NCI-H2227 (cell line): Measurements from ENCODE around the gene FAR2.
"Not testable (repeated sequence)": the region's sequence is repeated elsewhere in the genome, so short reads cannot be mapped to it uniquely, and the experiment has no call there.

Source experiments
- DNase-seq: peaks from one replicate; lab custom pipeline; 2025; ENCODE audit not compliant: unreplicated experiment; lab: John Stamatoyannopoulos, UW

The FAR2 gene

GRCh38 chr12:29152223-29152868, 3.3 kb downstream of the FAR2 start:
- DNase-seq: no peak

GRCh38 chr12:29152981-29153630, 4.0 kb downstream of the FAR2 start:
- no peak for DNase-seq

- DNase-seq: no peak
Measured at GRCh38 chr12:29155079-29155478, 6.0 kb downstream of the FAR2 start.

GRCh38 chr12:29157486-29157946, 8.4 kb downstream of the FAR2 start:
- no peak for DNase-seq

- no peak for DNase-seq
Measured at GRCh38 chr12:29158115-29158763, 9.2 kb downstream of the FAR2 start.

GRCh38 chr12:29159661-29160060, 10.6 kb downstream of the FAR2 start:
- no peak for DNase-seq

- no peak for DNase-seq
Measured at GRCh38 chr12:29160230-29160629, 11.2 kb downstream of the FAR2 start.

- DNase-seq: no peak
Measured at GRCh38 chr12:29163146-29163545, 14.1 kb downstream of the FAR2 start.

- DNase-seq: no peak
Measured at GRCh38 chr12:29164477-29165393, 15.7 kb downstream of the FAR2 start.

- no peak for DNase-seq
Measured at GRCh38 chr12:29167445-29167844, 18.4 kb downstream of the FAR2 start.

- DNase-seq: no peak
Measured at GRCh38 chr12:29167988-29168387, 18.9 kb downstream of the FAR2 start.

GRCh38 chr12:29169978-29170377, 20.9 kb downstream of the FAR2 start:
- not testable (repeated sequence) for DNase-seq

GRCh38 chr12:29170478-29171084, 21.5 kb downstream of the FAR2 start:
- DNase-seq: not testable (repeated sequence)

GRCh38 chr12:29171421-29172258, 22.6 kb downstream of the FAR2 start:
- no peak for DNase-seq

- DNase-seq: no peak
Measured at GRCh38 chr12:29176941-29177340, 27.9 kb downstream of the FAR2 start.

GRCh38 chr12:29182247-29182646, 33.2 kb downstream of the FAR2 start:
- DNase-seq: not testable (repeated sequence)

GRCh38 chr12:29187756-29188155, 38.7 kb downstream of the FAR2 start:
- DNase-seq: no peak

GRCh38 chr12:29191267-29191850, 42.3 kb downstream of the FAR2 start:
- DNase-seq: no peak

- DNase-seq: no peak
Measured at GRCh38 chr12:29198901-29199300, 49.8 kb downstream of the FAR2 start.
